GM23248 (cell line): ENCODE measurements around the gene FKBP8.

Experiments used
- EZH2 ChIP-seq: fragments of 200-600 bp; sonication (generic); IDR thresholded peaks from 2 replicates; pipeline ENCODE4 v1.6.1; 2018; ENCODE audit warnings: antibody characterized with exemption, mild to moderate bottlenecking; ENCODE audit not compliant: insufficient read depth, poor library complexity, severe bottlenecking
- EZH2phosphoT487 ChIP-seq: fragments of 200-600 bp; sonication (generic); IDR thresholded peaks from 2 replicates; pipeline ENCODE4 v1.6.1; 2018; ENCODE audit warnings: antibody characterized with exemption, moderate library complexity, mild to moderate bottlenecking, low read depth; ENCODE audit not compliant: insufficient read depth

GRCh38 chr19:18518639-18519038, 24.7 kb downstream of the FKBP8 start:
- no peak for TF ChIP-seq EZH2phosphoT487
- no peak for TF ChIP-seq EZH2
